ENCODE data around the gene TSPAN15. TPM values are rescaled to one million over a fixed set of nuclear protein-coding genes. Genes with fewer than 3 reads are reported as not detected.

The TSPAN15 gene
- polyA plus RNA-seq, 6 donors from 2014 or later = 0.16 TPM; not detected in 5

DNA sequence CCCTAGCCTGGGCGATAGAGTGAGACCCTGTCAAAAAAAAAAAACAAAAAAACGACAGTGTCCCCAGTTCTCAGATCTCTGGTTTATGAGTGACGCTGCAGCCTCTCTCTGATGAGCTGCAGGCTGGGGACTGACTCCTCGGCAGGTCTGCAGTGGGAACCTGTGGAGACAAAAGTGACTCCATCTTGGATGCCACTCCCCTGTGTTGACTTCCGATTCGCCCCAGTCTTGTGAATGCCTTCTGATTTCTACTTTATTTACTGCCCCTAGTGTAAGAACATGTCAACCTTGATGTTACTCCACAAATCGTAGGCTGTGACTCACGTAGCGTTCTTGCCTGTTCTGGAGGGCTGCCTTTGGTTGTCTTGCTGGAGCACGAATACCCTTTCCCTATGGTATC, 40.8 kb upstream of the TSPAN15 start:
- no peak for DNase-seq
- H3K27ac Mint-ChIP-seq = peak overlapping the region in 5 of 6 donors; percentile 84 to 95 (median 93)
- H3K4me1 Mint-ChIP-seq = peaks cover 18 to 48% (median 37%) of the 10 kb centered on the region in 3 donors
- H3K27me3 Mint-ChIP-seq = peaks cover 12 to 18% (median 13%) of the 10 kb centered on the region in 3 donors
- peaks cover 0 to 4% (median 0%) of the 10 kb centered on the region in 7 donors for H3K9me3 Mint-ChIP-seq
- peak overlapping the region in 3 of 8 donors; percentile 25 to 49 (median 41) for H3K4me3 Mint-ChIP-seq
- H3K36me3 Mint-ChIP-seq = no peaks in the 10 kb centered on the region
- no peak for ATAC-seq (ENCODE audit: low read depth in 2 of 2)

DNA sequence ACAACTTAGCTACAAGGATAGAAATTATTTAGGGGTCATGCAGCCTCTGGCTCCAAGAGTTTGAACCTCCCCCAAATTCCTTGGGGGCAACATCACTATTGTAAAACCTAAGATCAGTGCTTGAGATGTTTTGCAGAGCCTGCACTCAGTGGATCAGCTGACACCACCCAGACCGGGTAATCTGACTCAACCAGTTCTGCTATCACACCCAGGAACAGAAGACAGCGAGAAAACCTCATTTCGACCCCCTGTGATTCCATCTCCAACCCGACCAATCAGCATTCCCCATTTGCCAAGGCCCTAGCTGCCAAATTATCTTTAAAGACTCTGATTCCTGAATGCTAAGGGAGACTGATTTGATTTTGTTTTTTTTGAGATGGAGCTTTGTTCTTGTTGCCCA, 39.8 kb upstream of the TSPAN15 start:
- ATAC-seq (ENCODE audit: low read depth in 2 of 2) (no peak), DNase-seq (no peak)
- Mint-ChIP-seq H3K9me3 (peaks cover 0 to 4% (median 0%) of the 10 kb centered on the region in 7 donors), H3K27me3 (peaks cover 18 to 28% (median 19%) of the 10 kb centered on the region in 3 donors), H3K27ac (peak overlapping the region in 5 of 6 donors; percentile 47 to 95 (median 89)), H3K4me3 (no peak overlapping the region), H3K4me1 (peaks cover 18 to 47% (median 37%) of the 10 kb centered on the region in 3 donors), H3K36me3 (no peaks in the 10 kb centered on the region)

DNA sequence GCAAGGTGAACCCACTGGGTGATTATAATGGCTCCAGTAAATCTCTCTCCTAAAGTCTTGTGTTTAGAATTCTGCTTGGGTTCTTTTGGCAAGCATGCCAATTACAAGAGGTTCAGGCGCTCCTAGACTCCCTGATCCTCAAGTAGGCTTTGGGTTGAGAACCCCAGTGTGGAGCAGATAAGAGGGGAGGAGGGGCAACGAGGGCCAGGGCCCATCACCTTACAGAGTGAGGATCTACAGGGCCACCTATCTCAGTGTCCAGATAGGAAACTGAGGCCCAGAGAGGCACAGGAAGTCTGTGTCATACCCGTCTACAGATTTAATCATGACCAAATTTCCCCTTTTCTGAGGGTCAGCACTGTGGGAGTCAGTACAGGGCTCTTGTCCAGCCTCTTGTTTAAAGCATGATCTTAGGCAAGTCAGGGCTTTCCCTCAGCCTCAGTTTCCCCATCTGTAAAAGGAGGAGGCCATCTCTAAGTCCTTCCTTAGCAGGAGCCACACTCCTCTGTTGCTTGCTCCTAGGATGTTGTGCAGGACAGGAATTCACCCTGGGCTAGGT, 39.0 kb upstream of the TSPAN15 start:
- Mint-ChIP-seq H3K4me3 (no peak overlapping the region), H3K36me3 (no peaks in the 10 kb centered on the region), H3K9me3 (peaks cover 0 to 4% (median 0%) of the 10 kb centered on the region in 7 donors), H3K4me1 (peaks cover 18 to 44% (median 37%) of the 10 kb centered on the region in 3 donors), H3K27ac (no peak overlapping the region), H3K27me3 (peaks cover 19 to 30% (median 19%) of the 10 kb centered on the region in 3 donors)
- no peak for DNase-seq
- no peak for ATAC-seq (ENCODE audit: low read depth in 2 of 2)

DNA sequence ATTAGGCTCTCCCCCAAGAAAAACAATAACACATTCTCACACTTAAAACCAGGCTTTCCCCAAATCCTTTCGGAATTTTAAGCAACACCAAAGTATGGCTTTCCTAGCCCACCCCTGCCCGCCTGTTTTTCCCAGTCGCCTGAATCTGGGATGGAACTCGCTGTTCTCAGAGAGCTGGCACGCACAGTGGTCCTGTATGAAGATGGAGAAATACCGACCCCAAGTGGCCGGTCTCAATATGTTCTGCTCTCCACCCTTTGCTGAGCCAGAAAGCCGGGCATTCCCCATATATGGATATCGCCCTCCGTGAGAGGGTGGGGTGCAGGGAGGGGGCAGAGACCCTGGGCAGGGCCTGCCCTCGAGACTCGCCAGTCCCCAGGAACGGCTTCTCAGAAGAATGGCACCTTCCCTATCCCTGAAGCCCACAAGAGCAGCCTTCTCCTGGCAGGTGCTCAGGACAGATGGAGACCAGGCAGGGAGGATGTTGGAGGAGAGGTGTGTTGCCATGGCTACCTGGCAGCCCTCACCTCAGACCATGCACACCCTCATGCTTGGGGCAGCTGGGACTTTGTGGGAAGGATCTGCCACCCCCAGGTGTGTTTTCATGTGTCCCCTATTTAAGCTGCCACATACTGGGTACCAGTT, 37.9 kb upstream of the TSPAN15 start:
- ATAC-seq (ENCODE audit: low read depth in 2 of 2) = peak in 1 of 2 donors; percentile 11
- H3K4me3 Mint-ChIP-seq = no peak overlapping the region

DNA sequence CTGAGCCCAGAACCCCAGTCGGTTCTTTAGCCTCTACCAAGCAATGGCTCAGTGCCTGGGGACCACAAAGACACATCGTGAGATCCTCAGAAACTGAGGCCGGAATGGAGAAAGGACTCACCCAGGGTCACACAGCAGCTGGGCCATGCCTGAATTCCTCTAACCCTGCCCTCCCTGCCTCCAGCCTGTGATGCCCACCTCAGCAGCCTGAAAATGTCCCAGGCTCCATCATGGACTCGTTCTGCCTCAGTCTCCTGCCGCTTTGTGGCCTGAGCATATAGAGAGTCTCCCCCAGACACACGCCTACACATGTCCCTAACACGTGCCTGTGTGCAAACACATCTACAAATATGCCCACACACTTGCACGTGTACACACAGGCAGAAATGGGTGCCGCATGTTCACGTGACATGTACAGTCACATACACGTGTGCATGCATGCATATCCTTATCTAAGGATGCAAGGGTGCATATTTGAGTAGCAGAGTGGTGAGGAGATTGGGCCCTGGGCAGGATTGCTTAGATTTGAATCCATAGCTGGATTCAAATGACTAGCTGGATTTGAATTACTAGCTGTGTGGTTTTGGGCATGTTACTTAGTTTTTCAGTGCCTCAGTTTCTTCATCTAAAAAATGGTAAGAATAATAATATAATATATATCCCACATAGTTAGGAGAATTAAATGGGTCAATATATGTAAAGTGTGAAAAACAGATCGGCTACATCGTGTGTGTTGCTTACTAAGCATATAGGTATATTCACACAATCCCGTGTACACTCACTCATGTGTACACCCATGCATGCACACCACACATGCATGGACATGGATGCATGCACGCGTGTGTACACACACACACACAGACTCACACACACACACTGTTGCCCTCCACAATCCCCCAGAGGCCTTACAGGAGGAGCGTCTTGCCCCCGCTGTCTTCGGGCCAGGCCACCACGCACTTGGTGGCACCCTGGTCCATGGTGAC, 36.9 kb upstream of the TSPAN15 start:
- DNase-seq (no peak), ATAC-seq (ENCODE audit: low read depth in 2 of 2) (no peak)
- Mint-ChIP-seq H3K27me3 (peaks cover 19 to 30% (median 22%) of the 10 kb centered on the region in 3 donors), H3K9me3 (peaks cover 0 to 4% (median 0%) of the 10 kb centered on the region in 7 donors), H3K27ac (no peak overlapping the region), H3K4me1 (peaks cover 10 to 25% (median 22%) of the 10 kb centered on the region in 3 donors), H3K4me3 (peak overlapping the region in 1 of 8 donors; percentile 42), H3K36me3 (no peaks in the 10 kb centered on the region)

More for the DNA sequence above, 37.9 kb upstream of the TSPAN15 start:
- H3K9me3 Mint-ChIP-seq = peaks cover 0 to 4% (median 0%) of the 10 kb centered on the region in 7 donors
- DNase-seq = peak; percentile 44
- H3K4me1 Mint-ChIP-seq = peaks cover 14 to 33% (median 29%) of the 10 kb centered on the region in 3 donors
- no peaks in the 10 kb centered on the region for H3K36me3 Mint-ChIP-seq
- H3K27me3 Mint-ChIP-seq = peaks cover 19 to 30% (median 19%) of the 10 kb centered on the region in 3 donors
- peak overlapping the region in 2 of 6 donors; percentile 59 to 80 for H3K27ac Mint-ChIP-seq

DNA sequence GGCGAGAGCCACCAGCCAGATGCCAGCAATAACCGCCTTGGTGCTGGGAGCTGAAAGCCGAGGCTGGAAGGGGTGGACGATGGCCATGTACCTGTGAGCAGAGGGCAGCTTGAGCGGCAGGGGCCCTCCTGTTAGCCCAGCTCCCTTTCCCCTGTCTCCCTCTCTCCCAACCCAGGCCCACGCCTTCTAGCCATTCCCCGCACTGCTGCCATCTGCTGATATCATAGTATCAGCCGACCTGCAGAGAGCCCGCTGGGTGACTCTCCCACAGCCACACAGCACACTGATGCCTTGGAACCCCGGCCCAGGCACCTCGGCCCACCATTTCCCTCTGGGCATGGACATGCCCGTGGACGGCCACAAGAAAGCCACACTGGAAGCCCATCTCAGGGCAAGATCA, 36.2 kb upstream of the TSPAN15 start:
- peaks cover 20 to 30% (median 27%) of the 10 kb centered on the region in 3 donors for H3K27me3 Mint-ChIP-seq
- H3K4me1 Mint-ChIP-seq = peaks cover 6 to 22% (median 16%) of the 10 kb centered on the region in 3 donors
- peaks cover 0 to 4% (median 0%) of the 10 kb centered on the region in 7 donors for H3K9me3 Mint-ChIP-seq
- no peak overlapping the region for H3K4me3 Mint-ChIP-seq
- ATAC-seq (ENCODE audit: low read depth in 2 of 2) (no peak), DNase-seq (no peak)
- no peak overlapping the region for H3K27ac Mint-ChIP-seq
- no peaks in the 10 kb centered on the region for H3K36me3 Mint-ChIP-seq

DNA sequence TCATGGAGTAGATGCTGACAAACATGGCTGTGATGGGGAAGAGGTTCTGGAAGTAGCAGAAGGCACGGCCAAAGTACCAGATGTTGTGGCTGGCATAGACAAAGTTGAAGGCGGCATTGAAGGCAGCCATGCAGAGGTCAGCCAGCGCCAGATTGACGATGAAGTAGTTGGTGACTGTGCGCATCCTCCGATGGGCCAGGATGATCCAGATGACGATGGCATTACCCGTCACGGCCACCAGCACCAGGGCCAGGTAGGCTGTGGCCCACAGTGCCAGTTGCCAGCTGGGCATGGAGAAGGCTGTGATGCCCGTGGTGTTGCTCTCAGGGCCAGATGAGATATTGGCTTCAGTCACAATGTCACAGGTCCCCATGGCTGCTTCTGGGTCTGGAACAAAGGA, 35.3 kb upstream of the TSPAN15 start:
- Mint-ChIP-seq H3K27ac (no peak overlapping the region), H3K9me3 (no peaks in the 10 kb centered on the region), H3K4me3 (no peak overlapping the region), H3K36me3 (no peaks in the 10 kb centered on the region), H3K4me1 (peaks cover under 1 to 15% (median 7%) of the 10 kb centered on the region in 3 donors), H3K27me3 (peaks cover 21 to 30% (median 27%) of the 10 kb centered on the region in 3 donors)
- DNase-seq (no peak), ATAC-seq (ENCODE audit: low read depth in 2 of 2) (no peak)

- Mint-ChIP-seq H3K9me3 (no peaks in the 10 kb centered on the region), H3K27me3 (peaks cover 21 to 31% (median 29%) of the 10 kb centered on the region in 3 donors), H3K36me3 (no peaks in the 10 kb centered on the region), H3K4me3 (no peak within 1 kb of the TSS), H3K27ac (no peak within 1 kb of the TSS), H3K4me1 (peaks cover 0 to 7% (median 5%) of the 10 kb centered on the region in 3 donors)
- DNase-seq = no peak
- no peak for ATAC-seq (ENCODE audit: low read depth in 2 of 2)
Observed at GRCh38 chr10:69416695-69417094, 34.6 kb upstream of the TSPAN15 start, which contains the start of gene TACR2. Gene TACR2, minus strand, starts transcription at chr10:69416918. Its CDS starts 595 bp downstream, at chr10:69416323.

DNA sequence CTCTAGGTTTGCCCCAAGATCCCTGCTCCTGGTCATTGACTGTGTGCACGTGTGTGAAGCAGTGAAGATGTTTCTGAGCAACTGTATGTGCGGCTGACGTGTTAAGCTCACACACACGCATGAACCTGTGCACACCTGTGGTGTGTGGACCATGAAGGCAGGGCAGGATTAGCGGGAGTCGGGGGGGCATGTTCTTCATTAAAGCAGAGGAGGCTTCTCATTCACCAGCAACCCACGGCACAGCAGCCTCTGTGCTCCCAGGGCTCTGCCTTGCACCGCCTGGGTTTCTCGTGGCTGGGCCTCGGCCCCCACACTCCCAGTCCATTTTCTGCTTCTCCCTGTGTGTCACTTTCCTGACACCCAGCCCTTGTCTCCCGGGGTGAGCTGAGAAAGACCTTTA, 33.7 kb upstream of the TSPAN15 start:
- peaks cover 0 to 6% (median 5%) of the 10 kb centered on the region in 3 donors for H3K4me1 Mint-ChIP-seq
- ATAC-seq (ENCODE audit: low read depth in 2 of 2) (no peak), DNase-seq (no peak)
- H3K9me3 Mint-ChIP-seq = no peaks in the 10 kb centered on the region
- H3K36me3 Mint-ChIP-seq = no peaks in the 10 kb centered on the region
- peaks cover 21 to 38% (median 35%) of the 10 kb centered on the region in 3 donors for H3K27me3 Mint-ChIP-seq
- H3K27ac Mint-ChIP-seq = no peak overlapping the region
- H3K4me3 Mint-ChIP-seq = no peak overlapping the region

GRCh38 chr10:69418052-69418752, 33.1 kb upstream of the TSPAN15 start:
- Mint-ChIP-seq H3K36me3 (no peaks in the 10 kb centered on the region), H3K4me3 (no peak overlapping the region), H3K4me1 (peaks cover 0 to 3% (median 2%) of the 10 kb centered on the region in 3 donors), H3K9me3 (no peaks in the 10 kb centered on the region), H3K27ac (peak overlapping the region in 1 of 6 donors; percentile 24), H3K27me3 (peaks cover 20 to 35% (median 35%) of the 10 kb centered on the region in 3 donors)
- ATAC-seq (ENCODE audit: low read depth in 2 of 2) = no peak
- no peak for DNase-seq

DNA sequence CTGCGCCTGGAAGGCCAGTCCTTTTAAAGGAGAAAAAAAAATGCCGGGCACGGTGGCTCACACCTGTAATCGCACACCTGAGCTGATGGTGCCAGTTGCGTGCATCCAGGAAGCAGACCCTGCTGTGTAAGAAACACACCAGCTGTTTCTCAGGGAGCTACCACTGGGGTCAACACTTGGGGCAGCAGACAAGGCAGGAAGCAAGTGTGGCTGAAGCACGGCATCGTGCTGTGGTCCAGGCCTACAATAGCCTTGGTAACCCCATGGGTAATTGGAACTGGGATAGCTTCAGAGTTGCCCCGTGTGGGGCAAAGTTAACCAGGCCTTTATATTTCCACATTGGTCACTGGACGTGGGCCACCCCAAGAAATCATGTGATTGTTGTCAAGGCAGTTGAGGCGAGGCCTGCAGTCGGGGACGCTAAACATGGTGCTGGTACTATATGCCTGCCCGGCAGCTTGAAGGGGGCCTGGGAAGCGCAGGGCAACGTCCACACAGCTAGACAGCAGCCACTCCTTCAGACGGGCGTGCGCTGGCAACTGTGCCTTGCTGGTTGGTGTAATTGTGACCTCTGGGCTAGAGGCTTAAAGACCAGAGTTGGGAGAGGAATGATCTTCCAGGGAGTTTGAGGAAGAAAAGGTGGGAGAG, 32.0 kb upstream of the TSPAN15 start:
- no peak for ATAC-seq (ENCODE audit: low read depth in 2 of 2)
- H3K36me3 Mint-ChIP-seq = no peaks in the 10 kb centered on the region
- no peak overlapping the region for H3K4me3 Mint-ChIP-seq
- DNase-seq = no peak
- no peak overlapping the region for H3K27ac Mint-ChIP-seq
- H3K4me1 Mint-ChIP-seq = peaks cover 3 to 6% (median 5%) of the 10 kb centered on the region in 3 donors
- peaks cover 17 to 35% (median 31%) of the 10 kb centered on the region in 3 donors for H3K27me3 Mint-ChIP-seq
- no peaks in the 10 kb centered on the region for H3K9me3 Mint-ChIP-seq

GRCh38 chr10:69419744-69420126, 31.5 kb upstream of the TSPAN15 start:
- Mint-ChIP-seq H3K4me3 (no peak overlapping the region), H3K4me1 (peaks cover 5 to 6% (median 6%) of the 10 kb centered on the region in 3 donors), H3K27me3 (peaks cover 14 to 31% (median 27%) of the 10 kb centered on the region in 3 donors), H3K9me3 (no peaks in the 10 kb centered on the region), H3K27ac (no peak overlapping the region), H3K36me3 (no peaks in the 10 kb centered on the region)
- ATAC-seq (ENCODE audit: low read depth in 2 of 2) = no peak
- DNase-seq = no peak
